Subcutaneous abdominal adipose tissue (tissue), 5 donors: ENCODE measurements around the gene BCLAF1.

Source experiments
- H3K27ac ChIP-seq: one replicate; pipeline ENCODE4 v1.7.0; 2013; ENCODE audit warnings: low read depth, mild to moderate bottlenecking, inconsistent platforms, low read length, moderate library complexity
- H3K27me3 ChIP-seq, 5 donors: one replicate each; pipeline ENCODE4 v1.7.0; 2013; ENCODE audit warnings: low read length in 5 of 5, inconsistent platforms in 1 of 5; ENCODE audit not compliant: control insufficient read depth in 5 of 5, insufficient read depth in 4 of 5
- H3K36me3 ChIP-seq, 5 donors: one replicate each; pipeline ENCODE4 v1.7.0; 2013; ENCODE audit warnings: low read length in 5 of 5; ENCODE audit not compliant: control insufficient read depth in 5 of 5, insufficient read depth in 5 of 5
- H3K4me1 ChIP-seq, 5 donors: one replicate each; pipeline ENCODE4 v1.7.0; 2013; ENCODE audit warnings: low read length in 5 of 5, mild to moderate bottlenecking in 3 of 5, moderate library complexity in 1 of 5; ENCODE audit not compliant: control insufficient read depth in 5 of 5, insufficient read depth in 5 of 5
- H3K4me3 ChIP-seq, 5 donors: one replicate each; pipeline ENCODE4 v1.7.0; 2013; ENCODE audit warnings: low read length in 5 of 5, low read depth in 1 of 5
- H3K9ac ChIP-seq, 5 donors: one replicate each; pipeline ENCODE4 v1.7.0; 2013; ENCODE audit warnings: low read length in 5 of 5, mild to moderate bottlenecking in 4 of 5, moderate library complexity in 3 of 5
- H3K9me3 ChIP-seq, 5 donors: one replicate each; pipeline ENCODE4 v1.7.0; 2013; ENCODE audit warnings: low read length in 5 of 5; ENCODE audit not compliant: control insufficient read depth in 5 of 5
- donor health status: healthy.
- donor health status: healthy.
- donor health status: healthy.
- donor health status: healthy.
- donor health status: healthy.

The BCLAF1 gene

GRCh38 chr6:136210398-136211165 lies 79.1 kb downstream of the BCLAF1 start:
- Histone ChIP-seq H3K36me3 (no peaks in the 10 kb centered on the region), H3K4me1 (no peaks in the 10 kb centered on the region), H3K27ac (no peak overlapping the region), H3K9me3 (no peaks in the 10 kb centered on the region), H3K9ac (no peak overlapping the region), H3K4me3 (no peak overlapping the region), H3K27me3 (no peaks in the 10 kb centered on the region)

- no peak overlapping the region for H3K27ac ChIP-seq
- H3K4me1 ChIP-seq, result no peaks in the 10 kb centered on the region
- no peak overlapping the region for H3K9ac ChIP-seq
- H3K27me3 ChIP-seq, result no peaks in the 10 kb centered on the region
- H3K4me3 ChIP-seq, result no peak overlapping the region
- no peaks in the 10 kb centered on the region for H3K9me3 ChIP-seq
- no peaks in the 10 kb centered on the region for H3K36me3 ChIP-seq
Measured at GRCh38 chr6:136209496-136209895, 80.2 kb downstream of the BCLAF1 start.

- Histone ChIP-seq H3K27ac (no peak overlapping the region), H3K4me3 (no peak overlapping the region), H3K36me3 (no peaks in the 10 kb centered on the region), H3K27me3 (no peaks in the 10 kb centered on the region), H3K9ac (no peak overlapping the region), H3K4me1 (no peaks in the 10 kb centered on the region), H3K9me3 (no peaks in the 10 kb centered on the region)
Measured at GRCh38 chr6:136208783-136209182, 80.9 kb downstream of the BCLAF1 start.
